Esophagus squamous epithelium (tissue), 5 donors: ENCODE results near the gene AXL. TPM values are rescaled to one million over a fixed set of nuclear protein-coding genes. Genes with fewer than 3 reads are reported as not detected.

Experiments
- DNase-seq: peaks from one replicate; lab custom pipeline; 2025; lab: John Stamatoyannopoulos, UW
- H3K27ac ChIP-seq, 4 donors: fragments of 200-600 bp; sonication (generic); one replicate each; pipeline ENCODE4 v1.5.1; 2016 to 2019; ENCODE audit warnings: mild to moderate bottlenecking in 1 of 4
- H3K27me3 ChIP-seq, 4 donors: fragments of 200-600 bp; sonication (generic); 1 replicate in 3 of 4; 2 replicates in 1 of 4; pipeline versions ENCODE4 v1.5.1 to v1.6.0; 2017 to 2021; ENCODE audit warnings: antibody characterized with exemption in 1 of 4
- H3K36me3 ChIP-seq, 3 donors: fragments of 200-600 bp; sonication (generic); one replicate each; pipeline ENCODE4 v1.5.1; 2016 to 2019
- H3K4me1 ChIP-seq, 3 donors: fragments of 200-600 bp; sonication (generic); one replicate each; pipeline ENCODE4 v1.5.1; 2017 to 2019
- H3K4me3 ChIP-seq, 4 donors: fragments of 200-600 bp; sonication (generic); 1 replicate in 3 of 4; 2 replicates in 1 of 4; pipeline ENCODE4 v1.5.1; 2016 to 2019; ENCODE audit warnings: mild to moderate bottlenecking in 2 of 4, moderate library complexity in 1 of 4
- H3K9me3 ChIP-seq, 3 donors: fragments of 200-600 bp; sonication (generic); one replicate each; pipeline ENCODE4 v1.5.1; 2016 to 2019
- POLR2A ChIP-seq, 4 donors: fragments of 450-650 bp; IDR thresholded peaks; one replicate each; pipeline ENCODE4 v1.6.1; 2017; ENCODE audit warnings: antibody characterized with exemption in 4 of 4, mild to moderate bottlenecking in 4 of 4, moderate library complexity in 3 of 4
- WGBS, 2 donors: methylation state at CpG; one replicate each; pipeline ENCODE4 v1.1.5; 2018; 5-methylcytosine and 5-hydroxymethylcytosine counted together
- intact Hi-C: fragments of 100-400 bp; cut with DNase I; formaldehyde crosslinking; loops from one replicate; pipeline ENCODE4 v1.15.0; 2022
- total RNA-seq, 4 donors: library from RNA; depleted of rRNA; stranded (reverse); fragments of >200 nt; gene quantifications; one replicate each; pipeline ENCODE4 v1.1.0, GENCODE V29; 2016
- TF ChIP-seq, protein P1 (sequence below), 6 experiments: fragments of 450-650 bp in 4 of 6; fragments of 200-600 bp in 2 of 6; sonication (generic) in 2 of 6; IDR thresholded peaks; one replicate each; pipeline ENCODE4 v1.5.1; 2016 to 2019; ENCODE audit warnings: antibody characterized with exemption in 6 of 6, mild to moderate bottlenecking in 4 of 6, moderate library complexity in 4 of 6
- donor health status: DM: yes; HTN: yes; CAD: no.

AXL gene
- total RNA-seq, 4 donors from 2014 or later = 5.3 to 40.2 (median 17.3) TPM

GRCh38 chr19:41221514-41222205 is 2.6 kb downstream of the AXL start:
- peak overlapping the region in 3 of 4 donors; percentile 58 to 93 (median 89) for H3K27ac ChIP-seq
- DNase-seq = no peak
- 84 to 86% methylated on average over 12 to 15 of the region's 20 CpGs for WGBS, 2 donors
- H3K4me3 ChIP-seq = no peak overlapping the region
- TF ChIP-seq POLR2A (IDR thresholded peaks at IDR 0.05) = no peak
- TF ChIP-seq, protein P1, sequence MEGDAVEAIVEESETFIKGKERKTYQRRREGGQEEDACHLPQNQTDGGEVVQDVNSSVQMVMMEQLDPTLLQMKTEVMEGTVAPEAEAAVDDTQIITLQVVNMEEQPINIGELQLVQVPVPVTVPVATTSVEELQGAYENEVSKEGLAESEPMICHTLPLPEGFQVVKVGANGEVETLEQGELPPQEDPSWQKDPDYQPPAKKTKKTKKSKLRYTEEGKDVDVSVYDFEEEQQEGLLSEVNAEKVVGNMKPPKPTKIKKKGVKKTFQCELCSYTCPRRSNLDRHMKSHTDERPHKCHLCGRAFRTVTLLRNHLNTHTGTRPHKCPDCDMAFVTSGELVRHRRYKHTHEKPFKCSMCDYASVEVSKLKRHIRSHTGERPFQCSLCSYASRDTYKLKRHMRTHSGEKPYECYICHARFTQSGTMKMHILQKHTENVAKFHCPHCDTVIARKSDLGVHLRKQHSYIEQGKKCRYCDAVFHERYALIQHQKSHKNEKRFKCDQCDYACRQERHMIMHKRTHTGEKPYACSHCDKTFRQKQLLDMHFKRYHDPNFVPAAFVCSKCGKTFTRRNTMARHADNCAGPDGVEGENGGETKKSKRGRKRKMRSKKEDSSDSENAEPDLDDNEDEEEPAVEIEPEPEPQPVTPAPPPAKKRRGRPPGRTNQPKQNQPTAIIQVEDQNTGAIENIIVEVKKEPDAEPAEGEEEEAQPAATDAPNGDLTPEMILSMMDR (IDR thresholded peaks at IDR 0.05) = no peak
- peaks cover 19 to 88% (median 26%) of the 10 kb centered on the region in 3 donors for H3K4me1 ChIP-seq
- intact Hi-C loops = no loop called here
- peaks cover 0 to 13% (median 0%) of the 10 kb centered on the region in 3 donors for H3K36me3 ChIP-seq
- H3K9me3 ChIP-seq = no peaks in the 10 kb centered on the region
- peaks cover 0 to 26% (median 0%) of the 10 kb centered on the region in 4 donors for H3K27me3 ChIP-seq

DNA sequence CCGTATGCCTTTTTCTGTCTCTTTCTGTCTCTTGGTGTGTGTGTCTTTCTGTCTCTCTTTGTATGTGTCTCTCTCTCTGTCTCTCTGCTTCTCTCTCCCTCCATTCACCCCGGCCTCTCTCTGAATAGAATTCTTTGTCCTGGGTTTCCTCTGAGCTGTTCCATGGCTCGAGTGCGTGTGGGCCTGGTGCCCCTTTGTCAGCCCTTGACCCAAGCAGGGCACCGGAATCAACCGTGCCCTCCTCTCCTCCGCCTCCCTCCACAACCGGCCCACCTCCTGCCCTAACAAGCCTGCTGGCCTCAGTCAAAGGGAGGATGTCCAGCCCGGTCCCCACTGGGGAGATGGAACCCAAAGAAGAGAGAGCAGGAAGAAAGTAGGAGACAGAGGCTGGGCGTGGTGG is 3.2 kb downstream of the AXL start:
- Histone ChIP-seq H3K4me3 (no peak overlapping the region), H3K36me3 (peaks cover 0 to 13% (median 0%) of the 10 kb centered on the region in 3 donors), H3K4me1 (peaks cover 19 to 91% (median 26%) of the 10 kb centered on the region in 3 donors), H3K9me3 (no peaks in the 10 kb centered on the region), H3K27me3 (peaks cover 0 to 32% (median 0%) of the 10 kb centered on the region in 4 donors), H3K27ac (peak overlapping the region in 3 of 4 donors; percentile 28 to 93 (median 58))
- no peak for DNase-seq
- TF ChIP-seq, protein P1 (IDR thresholded peaks at IDR 0.05) = no peak
- TF ChIP-seq POLR2A (IDR thresholded peaks at IDR 0.05) = no peak
- intact Hi-C loops = no loop called here
- WGBS, 2 donors = 72 to 82% methylated on average over 5 to 7 of the region's 10 CpGs

DNA sequence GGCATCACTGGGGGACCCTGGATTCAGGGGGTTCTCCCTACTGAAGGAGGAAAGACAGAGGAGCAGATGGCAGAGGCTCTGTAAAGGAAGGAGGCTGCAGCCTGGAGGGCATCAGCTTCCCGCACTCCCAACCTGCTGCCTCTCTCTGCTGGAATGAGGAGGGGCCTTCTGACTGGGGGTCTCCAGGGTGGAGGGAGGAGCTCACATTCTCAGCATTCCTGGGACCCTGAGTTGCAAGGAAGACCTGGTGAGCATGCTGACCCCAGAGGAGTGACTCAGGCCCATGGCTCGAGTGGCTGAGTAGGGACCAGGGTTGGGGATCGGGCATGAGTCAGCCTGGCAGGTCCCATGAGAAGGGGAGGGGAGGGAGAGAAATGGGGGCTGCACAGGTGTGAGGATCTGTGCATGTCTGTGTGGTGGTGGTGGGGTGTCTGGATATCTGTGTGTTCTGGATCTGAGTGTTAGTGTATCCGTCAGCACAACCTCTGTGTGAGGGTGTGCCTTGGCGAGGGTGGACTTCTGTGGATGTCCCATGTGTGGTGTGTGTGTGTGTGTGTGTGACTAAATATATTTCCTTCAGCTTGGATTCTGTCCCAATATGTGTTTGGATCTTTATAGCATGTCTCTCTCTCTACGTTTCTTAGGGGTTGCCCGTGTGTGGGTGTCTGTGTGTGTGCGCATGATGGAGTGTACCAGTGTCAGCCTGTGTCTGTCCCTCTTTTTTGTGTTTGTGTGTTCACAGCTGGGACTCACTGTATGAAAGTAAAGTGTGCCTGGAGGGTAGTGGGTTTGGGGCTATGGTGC is 4.6 kb downstream of the AXL start:
- Histone ChIP-seq H3K36me3 (peaks cover 0 to 13% (median 0%) of the 10 kb centered on the region in 3 donors), H3K4me1 (peaks cover 10 to 79% (median 17%) of the 10 kb centered on the region in 3 donors), H3K4me3 (no peak overlapping the region), H3K27ac (peak overlapping the region in 3 of 4 donors; percentile 88 to 90 (median 90)), H3K9me3 (no peaks in the 10 kb centered on the region), H3K27me3 (peaks cover 0 to 44% (median 0%) of the 10 kb centered on the region in 4 donors)
- WGBS, 2 donors = 30 to 49% methylated on average over 7 to 8 of the region's 8 CpGs
- DNase-seq = no peak
- intact Hi-C loops = no loop called here
- TF ChIP-seq POLR2A (IDR thresholded peaks at IDR 0.05) = no peak
- TF ChIP-seq, protein P1 (IDR thresholded peaks at IDR 0.05) = no peak

- 76 to 81% methylated on average over 3 to 6 of the region's 7 CpGs for WGBS, 2 donors
- peak overlapping the region in 3 of 4 donors; percentile 88 to 90 (median 90) for H3K27ac ChIP-seq
- intact Hi-C loops = no loop called here
- H3K4me3 ChIP-seq = no peak overlapping the region
- H3K36me3 ChIP-seq = peaks cover 0 to 13% (median 0%) of the 10 kb centered on the region in 3 donors
- H3K27me3 ChIP-seq = peaks cover 0 to 34% (median 0%) of the 10 kb centered on the region in 4 donors
- no peak for TF ChIP-seq POLR2A (IDR thresholded peaks at IDR 0.05)
- TF ChIP-seq, protein P1 (IDR thresholded peaks at IDR 0.05) = no peak
- H3K4me1 ChIP-seq = peaks cover 10 to 69% (median 15%) of the 10 kb centered on the region in 3 donors
- no peaks in the 10 kb centered on the region for H3K9me3 ChIP-seq
- DNase-seq = no peak
Observed at GRCh38 chr19:41224632-41225031, 5.6 kb downstream of the AXL start.
